Osteoblast (primary cell): ENCODE measurements around the gene RPS6KA2. TPM values are rescaled to one million over a fixed set of nuclear protein-coding genes. Genes with fewer than 3 reads are reported as not detected.
"Not testable (repeated sequence)": the region's sequence is repeated elsewhere in the genome, so short reads cannot be mapped to it uniquely, and the experiment has no call there.

Source experiments
- DNase-seq: peaks from one replicate; pipeline ENCODE4 v3.0.0; 2011; ENCODE audit warnings: low spot score, mixed read lengths; ENCODE audit not compliant: insufficient read length; ENCODE audit errors: missing footprints
- H2AFZ ChIP-seq: 2 replicates; pipeline ENCODE4 v1.6.0; 2011; ENCODE audit warnings: mild to moderate bottlenecking, low read length
- H3K27ac ChIP-seq: 2 replicates; pipeline ENCODE4 v1.5.1; 2011; ENCODE audit warnings: mild to moderate bottlenecking, low read depth, low read length, moderate library complexity
- H3K27me3 ChIP-seq: 2 replicates; pipeline ENCODE4 v1.6.0; 2012; ENCODE audit warnings: mild to moderate bottlenecking, control low read depth, inconsistent platforms, low read length, moderate library complexity; ENCODE audit not compliant: insufficient read depth
- H3K36me3 ChIP-seq: 2 replicates; pipeline ENCODE4 v1.5.1; 2011; ENCODE audit warnings: mild to moderate bottlenecking, low read length, control low read depth, moderate library complexity; ENCODE audit not compliant: insufficient read depth
- H3K4me1 ChIP-seq: 2 replicates; pipeline ENCODE4 v1.5.1; 2011; ENCODE audit warnings: mild to moderate bottlenecking, low read length, control low read depth, moderate library complexity; ENCODE audit not compliant: insufficient read depth
- H3K4me2 ChIP-seq: 2 replicates; pipeline ENCODE4 v1.6.0; 2011; ENCODE audit warnings: mild to moderate bottlenecking, low read length; ENCODE audit not compliant: insufficient read depth
- H3K4me3 ChIP-seq: fragments of 200-600 bp; sonication (generic); 3 replicates; pipeline ENCODE4 v1.5.1; 2012; ENCODE audit warnings: mild to moderate bottlenecking, low read length, inconsistent platforms; ENCODE audit not compliant: insufficient read depth
- H3K79me2 ChIP-seq: 2 replicates; pipeline ENCODE4 v1.6.0; 2012; ENCODE audit warnings: mild to moderate bottlenecking, low read length, control low read depth, inconsistent platforms; ENCODE audit not compliant: insufficient read depth
- H3K9me3 ChIP-seq: 2 replicates; pipeline ENCODE4 v1.5.1; 2011; ENCODE audit warnings: low read depth, low read length, control low read depth
- H4K20me1 ChIP-seq: 2 replicates; pipeline ENCODE4 v1.6.0; 2012; ENCODE audit warnings: mild to moderate bottlenecking, low read length, control low read depth; ENCODE audit not compliant: insufficient read depth
- CTCF ChIP-seq: IDR thresholded peaks from 2 replicates; pipeline ENCODE4 v1.5.1; 2011; ENCODE audit warnings: mild to moderate bottlenecking, low read depth, low read length, moderate library complexity; ENCODE audit errors: extremely low read depth
- total RNA-seq: library from RNA; depleted of rRNA; stranded (reverse); fragments of >200 nt; gene quantifications from 2 replicates; pipeline ENCODE4 v1.2.3, GENCODE V29; 2012

The RPS6KA2 gene
- total RNA-seq, 1 donor, result 113 TPM

- peaks cover 6% of the 10 kb centered on the region for H3K27me3 ChIP-seq
- no peak for DNase-seq
- H3K36me3 ChIP-seq, result no peaks in the 10 kb centered on the region
- no peak overlapping the region for H2AFZ ChIP-seq
- no peak overlapping the region for H3K4me2 ChIP-seq
- no peak overlapping the region for H3K27ac ChIP-seq
- no peaks in the 10 kb centered on the region for H3K9me3 ChIP-seq
- no peaks in the 10 kb centered on the region for H4K20me1 ChIP-seq
- H3K79me2 ChIP-seq, result no peaks in the 10 kb centered on the region
- H3K4me3 ChIP-seq, result no peak overlapping the region
- TF ChIP-seq CTCF, result no peak
- H3K4me1 ChIP-seq, result no peaks in the 10 kb centered on the region
These were observed 8.2 kb upstream of the RPS6KA2 start for GRCh38 chr6:166635013-166635970.

- H3K4me1 ChIP-seq, H3K4me3 ChIP-seq, H3K9me3 ChIP-seq: not testable (repeated sequence)
These were observed 7.5 kb upstream of the RPS6KA2 start for GRCh38 chr6:166634581-166634980.

GRCh38 chr6:166633732-166634535, 6.9 kb upstream of the RPS6KA2 start:
- H3K27ac ChIP-seq, result no peak overlapping the region
- no peaks in the 10 kb centered on the region for H4K20me1 ChIP-seq
- no peak overlapping the region for H3K4me3 ChIP-seq
- H3K79me2 ChIP-seq, result no peaks in the 10 kb centered on the region
- no peak overlapping the region for H2AFZ ChIP-seq
- no peaks in the 10 kb centered on the region for H3K9me3 ChIP-seq
- peak; percentile 81 for DNase-seq
- no peak for TF ChIP-seq CTCF
- H3K4me1 ChIP-seq, result peaks cover 10% of the 10 kb centered on the region
- no peaks in the 10 kb centered on the region for H3K36me3 ChIP-seq
- H3K27me3 ChIP-seq, result peaks cover 6% of the 10 kb centered on the region
- no peak overlapping the region for H3K4me2 ChIP-seq

More at GRCh38 chr6:166634581-166634980, 7.5 kb upstream of the RPS6KA2 start:
- DNase-seq, H4K20me1 ChIP-seq, H3K27ac ChIP-seq, H3K27me3 ChIP-seq, H3K36me3 ChIP-seq, H3K4me2 ChIP-seq, H2AFZ ChIP-seq, H3K79me2 ChIP-seq: not testable (repeated sequence)

GRCh38 chr6:166632731-166633130, 5.7 kb upstream of the RPS6KA2 start:
- Histone ChIP-seq H3K36me3 (no peaks in the 10 kb centered on the region), H3K4me1 (peaks cover 19% of the 10 kb centered on the region), H2AFZ (no peak overlapping the region), H4K20me1 (no peaks in the 10 kb centered on the region), H3K27ac (no peak overlapping the region), H3K9me3 (no peaks in the 10 kb centered on the region), H3K4me2 (no peak overlapping the region), H3K4me3 (no peak overlapping the region), H3K79me2 (no peaks in the 10 kb centered on the region), H3K27me3 (peaks cover 1% of the 10 kb centered on the region)
- no peak for TF ChIP-seq CTCF
- no peak for DNase-seq
